ENCODE results near the gene MRPL58.

Gene MRPL58

DNA sequence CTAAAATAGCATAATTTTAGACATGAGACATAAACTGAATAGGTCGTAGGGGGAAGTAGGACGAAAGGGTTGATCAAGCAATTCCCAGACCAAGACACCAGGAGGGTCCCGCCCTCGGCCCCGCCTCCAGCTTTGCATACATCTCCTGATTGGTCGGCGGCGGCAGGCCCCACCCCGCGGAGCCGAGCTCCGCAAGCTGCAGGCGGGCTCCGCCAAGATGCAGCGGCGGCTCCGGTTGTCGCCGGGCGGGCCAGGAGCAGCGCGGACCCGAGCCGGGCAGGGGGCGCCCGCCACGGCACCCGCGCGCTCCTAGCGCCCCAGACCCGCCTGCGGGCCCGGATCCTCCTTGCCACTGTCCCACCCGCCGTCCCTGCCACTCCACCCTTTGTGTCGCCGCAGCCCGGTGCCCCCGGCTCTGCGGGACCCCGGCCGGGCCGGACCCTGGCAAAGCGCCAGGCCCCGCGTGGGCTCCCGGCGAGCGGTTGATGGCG is 25.0 kb upstream of the MRPL58 start, which contains the start of gene CDR2L:
Gene CDR2L (plus strand): TSS at position 215 of the 491 bp plus-strand sequence. CDS start 412 bp downstream, outside the sequence.
- in situ Hi-C loops (cut with MboI; ENCODE audit: low sequenced_read_pairs, unreplicated experiment): no loop called here
- TF ChIP-seq, protein P1, sequence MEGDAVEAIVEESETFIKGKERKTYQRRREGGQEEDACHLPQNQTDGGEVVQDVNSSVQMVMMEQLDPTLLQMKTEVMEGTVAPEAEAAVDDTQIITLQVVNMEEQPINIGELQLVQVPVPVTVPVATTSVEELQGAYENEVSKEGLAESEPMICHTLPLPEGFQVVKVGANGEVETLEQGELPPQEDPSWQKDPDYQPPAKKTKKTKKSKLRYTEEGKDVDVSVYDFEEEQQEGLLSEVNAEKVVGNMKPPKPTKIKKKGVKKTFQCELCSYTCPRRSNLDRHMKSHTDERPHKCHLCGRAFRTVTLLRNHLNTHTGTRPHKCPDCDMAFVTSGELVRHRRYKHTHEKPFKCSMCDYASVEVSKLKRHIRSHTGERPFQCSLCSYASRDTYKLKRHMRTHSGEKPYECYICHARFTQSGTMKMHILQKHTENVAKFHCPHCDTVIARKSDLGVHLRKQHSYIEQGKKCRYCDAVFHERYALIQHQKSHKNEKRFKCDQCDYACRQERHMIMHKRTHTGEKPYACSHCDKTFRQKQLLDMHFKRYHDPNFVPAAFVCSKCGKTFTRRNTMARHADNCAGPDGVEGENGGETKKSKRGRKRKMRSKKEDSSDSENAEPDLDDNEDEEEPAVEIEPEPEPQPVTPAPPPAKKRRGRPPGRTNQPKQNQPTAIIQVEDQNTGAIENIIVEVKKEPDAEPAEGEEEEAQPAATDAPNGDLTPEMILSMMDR (IDR thresholded peaks at IDR 0.05; ENCODE audit: borderline replicate concordance, control extremely low read depth, extremely low read depth, insufficient read depth, missing control alignments): no peak
- DNase-seq (ENCODE audit: low spot score): peak; percentile 95

DNA sequence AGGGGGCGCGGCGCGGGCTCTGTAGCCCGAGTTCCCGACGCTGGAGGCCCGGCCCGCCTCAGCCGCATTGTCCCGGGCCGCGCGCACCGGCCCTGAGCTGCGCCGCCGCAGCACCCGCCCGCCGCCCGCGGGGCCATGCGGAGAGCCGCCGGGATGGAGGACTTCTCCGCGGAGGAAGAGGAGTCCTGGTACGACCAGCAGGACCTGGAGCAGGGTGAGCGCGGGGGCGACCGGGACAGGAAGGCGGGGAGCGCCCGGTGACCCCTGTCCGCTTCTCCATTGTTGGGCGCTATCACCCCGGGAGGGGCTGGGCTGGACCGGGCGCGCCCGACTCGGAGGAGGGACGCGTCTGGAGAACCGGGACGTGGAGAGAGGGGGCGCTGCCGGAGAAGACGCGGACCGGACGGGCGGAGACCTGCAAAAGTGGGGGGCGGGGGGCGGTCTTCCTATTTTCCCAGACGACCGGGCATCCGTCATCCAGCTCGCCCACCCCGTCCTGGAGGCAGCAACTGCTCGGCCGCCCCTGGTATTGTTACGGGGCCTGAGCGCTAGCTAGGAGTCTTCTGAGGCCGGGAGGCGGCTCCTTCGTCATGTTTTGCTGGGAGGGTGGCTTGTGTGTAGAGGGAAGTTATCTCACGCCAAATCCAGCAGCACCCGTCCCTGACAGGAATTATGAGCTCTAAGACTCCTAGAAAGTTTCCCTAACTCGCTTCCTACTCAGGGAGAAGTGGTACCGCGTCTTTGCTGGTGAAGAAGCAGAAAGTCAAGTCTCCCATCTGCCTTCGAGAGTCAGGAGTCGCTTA is 24.4 kb upstream of the MRPL58 start:
- in situ Hi-C loops (cut with MboI; ENCODE audit: low sequenced_read_pairs, unreplicated experiment): no loop called here
- no peak for DNase-seq (ENCODE audit: low spot score)
- TF ChIP-seq, protein P1 (IDR thresholded peaks at IDR 0.05; ENCODE audit: borderline replicate concordance, control extremely low read depth, extremely low read depth, insufficient read depth, missing control alignments): no peak

DNA sequence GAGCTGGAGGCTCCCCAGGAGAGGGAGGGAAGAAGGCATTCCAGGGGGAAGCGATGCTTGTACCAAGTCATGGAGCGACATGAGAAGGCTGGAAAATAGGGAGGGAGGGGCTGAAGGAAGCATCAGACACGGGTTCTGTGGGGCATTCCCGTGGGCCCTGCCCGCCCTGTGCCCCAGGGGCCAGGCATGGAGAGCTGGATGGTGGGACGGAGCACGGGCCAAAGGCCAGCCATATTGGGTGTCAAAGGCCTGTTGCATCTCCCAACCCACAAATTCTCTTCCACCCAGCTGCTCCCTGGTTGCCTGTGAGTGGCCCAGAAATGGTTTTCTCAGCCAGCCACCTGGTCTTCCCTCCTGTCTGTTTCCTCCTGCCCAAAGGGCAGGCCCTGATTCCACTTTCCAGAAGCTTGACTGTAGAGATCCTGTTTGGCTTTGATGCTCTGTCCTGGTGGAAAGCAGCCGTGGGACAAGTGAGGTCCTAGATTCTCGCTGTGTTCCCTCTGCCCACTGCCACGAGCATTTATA is 21.8 kb upstream of the MRPL58 start:
- in situ Hi-C loops (cut with MboI; ENCODE audit: low sequenced_read_pairs, unreplicated experiment): no loop called here
- DNase-seq (ENCODE audit: low spot score): no peak
- TF ChIP-seq, protein P1 (IDR thresholded peaks at IDR 0.05; ENCODE audit: borderline replicate concordance, control extremely low read depth, extremely low read depth, insufficient read depth, missing control alignments): no peak

DNA sequence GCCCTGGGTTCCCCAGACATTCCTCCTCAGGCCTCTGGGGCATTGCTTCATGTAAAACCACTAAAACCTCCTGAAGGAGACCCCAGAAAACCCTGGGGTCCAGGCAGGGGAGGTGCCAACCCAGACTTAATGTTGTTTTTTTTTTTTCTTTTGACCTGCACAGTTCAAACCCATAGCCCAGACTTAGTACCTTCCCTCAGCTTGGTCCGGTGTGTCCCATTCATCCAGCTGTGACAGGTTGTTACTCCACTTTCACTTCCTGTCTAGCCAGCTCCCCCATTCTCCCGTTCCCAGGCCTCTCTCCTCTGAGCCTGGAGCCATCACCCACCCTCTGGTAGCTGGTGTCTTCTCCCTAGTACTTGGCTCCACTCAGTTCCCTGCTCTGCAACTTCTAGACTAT is 20.2 kb upstream of the MRPL58 start:
- DNase-seq (ENCODE audit: low spot score): no peak
- in situ Hi-C loops (cut with MboI; ENCODE audit: low sequenced_read_pairs, unreplicated experiment): no loop called here
- TF ChIP-seq, protein P1 (IDR thresholded peaks at IDR 0.05; ENCODE audit: borderline replicate concordance, control extremely low read depth, extremely low read depth, insufficient read depth, missing control alignments): no peak

DNA sequence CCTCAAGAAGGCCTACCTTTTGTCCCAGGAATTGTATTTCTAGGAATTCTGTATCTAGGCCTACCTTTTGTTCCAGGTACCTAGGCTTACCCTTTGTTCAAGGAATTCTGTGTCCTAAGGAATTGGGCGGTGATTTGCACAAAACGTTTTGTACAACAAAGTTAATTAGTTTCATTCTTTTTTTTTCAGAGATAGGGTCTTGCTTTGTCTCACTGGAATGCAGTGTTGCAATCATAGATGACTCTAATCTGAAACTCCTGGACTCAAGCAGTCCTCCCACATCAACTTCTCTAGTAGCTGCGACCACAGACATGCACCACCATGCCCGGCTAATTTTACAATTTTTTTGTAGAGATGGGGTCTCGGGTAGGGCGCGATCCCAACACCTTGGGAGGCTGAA is 18.0 kb upstream of the MRPL58 start:
- TF ChIP-seq, protein P1 (IDR thresholded peaks at IDR 0.05; ENCODE audit: borderline replicate concordance, control extremely low read depth, extremely low read depth, insufficient read depth, missing control alignments): no peak
- no peak for DNase-seq (ENCODE audit: low spot score)
- in situ Hi-C loops (cut with MboI; ENCODE audit: low sequenced_read_pairs, unreplicated experiment): no loop called here

DNA sequence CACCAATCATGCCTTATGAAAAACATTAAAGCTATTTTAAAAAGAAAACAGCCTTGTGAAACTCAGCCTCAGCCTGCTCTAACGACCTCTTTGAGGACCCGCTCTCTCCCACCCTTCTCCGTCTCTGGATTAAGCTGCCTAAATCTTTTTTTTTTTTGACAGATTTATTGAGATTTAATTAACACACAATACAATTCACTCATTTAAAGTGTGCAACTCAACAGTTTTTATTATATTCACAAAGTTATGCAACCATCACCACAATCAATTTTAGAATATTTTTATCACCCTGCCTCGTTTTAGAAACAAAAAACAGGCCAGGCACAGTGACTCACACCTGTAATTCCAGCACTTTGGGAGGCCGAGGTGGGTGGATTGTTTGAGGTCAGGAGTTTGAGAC is 16.6 kb upstream of the MRPL58 start:
- in situ Hi-C loops (cut with MboI; ENCODE audit: low sequenced_read_pairs, unreplicated experiment): no loop called here
- no peak for DNase-seq (ENCODE audit: low spot score)
- TF ChIP-seq, protein P1 (IDR thresholded peaks at IDR 0.05; ENCODE audit: borderline replicate concordance, control extremely low read depth, extremely low read depth, insufficient read depth, missing control alignments): no peak

Data from GM13976 (cell line).